ENCODE measurements around the gene ATF1. TPM values are rescaled to one million over a fixed set of nuclear protein-coding genes. Genes with fewer than 3 reads are reported as not detected.

The ATF1 gene
- total and polyA plus RNA-seq, 3 experiments from 2014 or later = 36.8 to 54.0 (median 50.8) TPM

- no peak for DNase-seq
- CTCF ChIA-PET = interaction anchor here (0.7 kb wide), 1 partner anchor 222 kb away, joined by 3 read pairs; no protein-coding TSS in a partner anchor
- Histone ChIP-seq H3K27ac (ENCODE audit: low read depth, low read length) (no peak overlapping the region), H3K9me3 (ENCODE audit: low read length) (no peaks in the 10 kb centered on the region), H3K36me3 (ENCODE audit: insufficient read depth, low read length) (peaks cover 68% of the 10 kb centered on the region), H3K4me1 (ENCODE audit: insufficient read depth, low read length) (no peaks in the 10 kb centered on the region), H3K27me3 (ENCODE audit: insufficient read depth, low read length, poor library complexity, severe bottlenecking) (no peaks in the 10 kb centered on the region), H3K4me3 (ENCODE audit: low read length) (no peak overlapping the region)
- H3K4me1 Mint-ChIP-seq = no peaks in the 10 kb centered on the region
- H3K27me3 Mint-ChIP-seq = no peaks in the 10 kb centered on the region
- peaks cover 8 to 85% (median 50%) of the 10 kb centered on the region in 3 donors for H3K36me3 Mint-ChIP-seq
- POLR2A ChIA-PET = no interaction called here
- no peaks in the 10 kb centered on the region for H3K9me3 Mint-ChIP-seq
- no peak overlapping the region for H3K4me3 Mint-ChIP-seq
- H3K27ac Mint-ChIP-seq = no peak overlapping the region
Observed at GRCh38 chr12:50727466-50727865, 36.4 kb upstream of the ATF1 start.

- H3K4me1 ChIP-seq (ENCODE audit: insufficient read depth, low read length) = no peaks in the 10 kb centered on the region
- peaks cover 9 to 83% (median 45%) of the 10 kb centered on the region in 3 donors for H3K36me3 Mint-ChIP-seq
- H3K27ac ChIP-seq (ENCODE audit: low read depth, low read length) = no peak overlapping the region
- H3K4me1 Mint-ChIP-seq = no peaks in the 10 kb centered on the region
- peaks cover 62% of the 10 kb centered on the region for H3K36me3 ChIP-seq (ENCODE audit: insufficient read depth, low read length)
- ChIA-PET CTCF (no interaction called here), POLR2A (no interaction called here)
- H3K9me3 Mint-ChIP-seq = no peaks in the 10 kb centered on the region
- no peaks in the 10 kb centered on the region for H3K27me3 Mint-ChIP-seq
- no peaks in the 10 kb centered on the region for H3K27me3 ChIP-seq (ENCODE audit: insufficient read depth, low read length, poor library complexity, severe bottlenecking)
- H3K4me3 Mint-ChIP-seq = no peak overlapping the region
- no peaks in the 10 kb centered on the region for H3K9me3 ChIP-seq (ENCODE audit: low read length)
- no peak for DNase-seq
- no peak overlapping the region for H3K4me3 ChIP-seq (ENCODE audit: low read length)
- H3K27ac Mint-ChIP-seq = no peak overlapping the region
Observed at GRCh38 chr12:50728417-50728816, 35.5 kb upstream of the ATF1 start.

GRCh38 chr12:50728841-50729240 is 35.1 kb upstream of the ATF1 start:
- DNase-seq = no peak
- no peak overlapping the region for H3K27ac ChIP-seq (ENCODE audit: low read depth, low read length)
- Mint-ChIP-seq H3K4me1 (no peaks in the 10 kb centered on the region), H3K36me3 (peaks cover 9 to 83% (median 43%) of the 10 kb centered on the region in 3 donors), H3K27me3 (no peaks in the 10 kb centered on the region), H3K27ac (peak overlapping the region in 1 of 8 donors; percentile 20), H3K4me3 (no peak overlapping the region), H3K9me3 (no peaks in the 10 kb centered on the region)
- no peaks in the 10 kb centered on the region for H3K9me3 ChIP-seq (ENCODE audit: low read length)
- CTCF ChIA-PET = interaction anchor here (1.1 kb wide), 1 partner anchor 37 kb away, joined by 3 read pairs; no protein-coding TSS in a partner anchor
- H3K4me3 ChIP-seq (ENCODE audit: low read length) = no peak overlapping the region
- peaks cover 57% of the 10 kb centered on the region for H3K36me3 ChIP-seq (ENCODE audit: insufficient read depth, low read length)
- POLR2A ChIA-PET = no interaction called here
- H3K4me1 ChIP-seq (ENCODE audit: insufficient read depth, low read length) = no peaks in the 10 kb centered on the region
- H3K27me3 ChIP-seq (ENCODE audit: insufficient read depth, low read length, poor library complexity, severe bottlenecking) = no peaks in the 10 kb centered on the region

GRCh38 chr12:50732591-50732990 is 31.3 kb upstream of the ATF1 start:
- H3K4me3 Mint-ChIP-seq = no peak overlapping the region
- H3K36me3 Mint-ChIP-seq = peaks cover 9 to 85% (median 41%) of the 10 kb centered on the region in 3 donors
- no peaks in the 10 kb centered on the region for H3K4me1 ChIP-seq (ENCODE audit: insufficient read depth, low read length)
- ChIA-PET CTCF (no interaction called here), POLR2A (no interaction called here)
- H3K27me3 ChIP-seq (ENCODE audit: insufficient read depth, low read length, poor library complexity, severe bottlenecking) = no peaks in the 10 kb centered on the region
- H3K36me3 ChIP-seq (ENCODE audit: insufficient read depth, low read length) = peaks cover 50% of the 10 kb centered on the region
- H3K9me3 Mint-ChIP-seq = no peaks in the 10 kb centered on the region
- H3K27me3 Mint-ChIP-seq = no peaks in the 10 kb centered on the region
- no peaks in the 10 kb centered on the region for H3K4me1 Mint-ChIP-seq
- H3K4me3 ChIP-seq (ENCODE audit: low read length) = no peak overlapping the region
- peak overlapping the region in 1 of 8 donors; percentile 26 for H3K27ac Mint-ChIP-seq
- no peak for DNase-seq
- H3K9me3 ChIP-seq (ENCODE audit: low read length) = no peaks in the 10 kb centered on the region
- H3K27ac ChIP-seq (ENCODE audit: low read depth, low read length) = no peak overlapping the region

GRCh38 chr12:50733706-50734105 is 30.2 kb upstream of the ATF1 start:
- Histone ChIP-seq H3K4me3 (ENCODE audit: low read length) (no peak overlapping the region), H3K27ac (ENCODE audit: low read depth, low read length) (no peak overlapping the region), H3K4me1 (ENCODE audit: insufficient read depth, low read length) (no peaks in the 10 kb centered on the region), H3K9me3 (ENCODE audit: low read length) (no peaks in the 10 kb centered on the region), H3K36me3 (ENCODE audit: insufficient read depth, low read length) (peaks cover 42% of the 10 kb centered on the region), H3K27me3 (ENCODE audit: insufficient read depth, low read length, poor library complexity, severe bottlenecking) (no peaks in the 10 kb centered on the region)
- ChIA-PET CTCF (no interaction called here), POLR2A (no interaction called here)
- no peak for DNase-seq
- no peaks in the 10 kb centered on the region for H3K4me1 Mint-ChIP-seq
- H3K27ac Mint-ChIP-seq = no peak overlapping the region
- H3K27me3 Mint-ChIP-seq = no peaks in the 10 kb centered on the region
- H3K4me3 Mint-ChIP-seq = no peak overlapping the region
- H3K9me3 Mint-ChIP-seq = no peaks in the 10 kb centered on the region
- H3K36me3 Mint-ChIP-seq = peaks cover 9 to 84% (median 39%) of the 10 kb centered on the region in 3 donors

- no peaks in the 10 kb centered on the region for H3K9me3 Mint-ChIP-seq
- H3K9me3 ChIP-seq (ENCODE audit: low read length) = no peaks in the 10 kb centered on the region
- H3K27me3 Mint-ChIP-seq = no peaks in the 10 kb centered on the region
- no peak overlapping the region for H3K4me3 ChIP-seq (ENCODE audit: low read length)
- H3K4me3 Mint-ChIP-seq = no peak overlapping the region
- H3K27ac ChIP-seq (ENCODE audit: low read depth, low read length) = no peak overlapping the region
- DNase-seq = peak in 1 of 5 donors; percentile 7
- no peaks in the 10 kb centered on the region for H3K4me1 Mint-ChIP-seq
- no peaks in the 10 kb centered on the region for H3K27me3 ChIP-seq (ENCODE audit: insufficient read depth, low read length, poor library complexity, severe bottlenecking)
- peaks cover 17 to 85% (median 44%) of the 10 kb centered on the region in 3 donors for H3K36me3 Mint-ChIP-seq
- no peaks in the 10 kb centered on the region for H3K4me1 ChIP-seq (ENCODE audit: insufficient read depth, low read length)
- POLR2A ChIA-PET = no interaction called here
- CTCF ChIA-PET = interaction anchor here (0.7 to 1.1 kb wide), 3 partner anchors 9 to 230 kb away, joined by 3 to 4 read pairs (median 4); partner anchors contain the start of gene DIP2B
- H3K27ac Mint-ChIP-seq = peak overlapping the region in 1 of 8 donors; percentile 93
- H3K36me3 ChIP-seq (ENCODE audit: insufficient read depth, low read length) = peaks cover 42% of the 10 kb centered on the region
Observed at GRCh38 chr12:50734409-50735263, 29.3 kb upstream of the ATF1 start.

GRCh38 chr12:50739611-50740010 is 24.3 kb upstream of the ATF1 start:
- CTCF ChIA-PET = interaction anchor here (1.5 kb wide), 1 partner anchor 25 kb away, joined by 3 read pairs; no protein-coding TSS in a partner anchor

GRCh38 chr12:50740307-50740706 is 23.6 kb upstream of the ATF1 start:
- Mint-ChIP-seq H3K9me3 (no peaks in the 10 kb centered on the region), H3K27me3 (no peaks in the 10 kb centered on the region), H3K36me3 (peaks cover 20 to 86% (median 35%) of the 10 kb centered on the region in 3 donors), H3K4me3 (no peak overlapping the region), H3K4me1 (no peaks in the 10 kb centered on the region), H3K27ac (no peak overlapping the region)
- Histone ChIP-seq H3K9me3 (ENCODE audit: low read length) (no peaks in the 10 kb centered on the region), H3K4me3 (ENCODE audit: low read length) (no peak overlapping the region), H3K4me1 (ENCODE audit: insufficient read depth, low read length) (no peaks in the 10 kb centered on the region), H3K27ac (ENCODE audit: low read depth, low read length) (no peak overlapping the region), H3K27me3 (ENCODE audit: insufficient read depth, low read length, poor library complexity, severe bottlenecking) (no peaks in the 10 kb centered on the region), H3K36me3 (ENCODE audit: insufficient read depth, low read length) (peaks cover 45% of the 10 kb centered on the region)
- DNase-seq = no peak
- CTCF ChIA-PET = interaction anchor here (1.5 kb wide), 1 partner anchor 25 kb away, joined by 3 read pairs; no protein-coding TSS in a partner anchor
- POLR2A ChIA-PET = no interaction called here

More at GRCh38 chr12:50739611-50740010, 24.3 kb upstream of the ATF1 start:
- Mint-ChIP-seq H3K4me1 (no peaks in the 10 kb centered on the region), H3K9me3 (no peaks in the 10 kb centered on the region), H3K4me3 (no peak overlapping the region), H3K36me3 (peaks cover 20 to 87% (median 37%) of the 10 kb centered on the region in 3 donors), H3K27me3 (no peaks in the 10 kb centered on the region), H3K27ac (peak overlapping the region in 2 of 8 donors; percentile 40 to 62)
- no peaks in the 10 kb centered on the region for H3K9me3 ChIP-seq (ENCODE audit: low read length)
- H3K27ac ChIP-seq (ENCODE audit: low read depth, low read length) = no peak overlapping the region
- no peaks in the 10 kb centered on the region for H3K27me3 ChIP-seq (ENCODE audit: insufficient read depth, low read length, poor library complexity, severe bottlenecking)
- H3K4me3 ChIP-seq (ENCODE audit: low read length) = no peak overlapping the region
- peaks cover 40% of the 10 kb centered on the region for H3K36me3 ChIP-seq (ENCODE audit: insufficient read depth, low read length)
- POLR2A ChIA-PET = no interaction called here
- H3K4me1 ChIP-seq (ENCODE audit: insufficient read depth, low read length) = no peaks in the 10 kb centered on the region
- no peak for DNase-seq

Measured in CD8-positive, alpha-beta memory T cell (primary cell).